Endothelial cell of umbilical vein (primary cell): ENCODE measurements around the gene RBPJL.

Source experiments
- CTCF ChIP-seq, 2 donors: IDR thresholded peaks; 1 replicate in 1 of 2; 2 replicates in 1 of 2; pipeline ENCODE4 v1.5.1; 2011; ENCODE audit warnings: low read length in 2 of 2, mild to moderate bottlenecking in 2 of 2, moderate library complexity in 2 of 2, control low read depth in 1 of 2, inconsistent platforms in 1 of 2, low read depth in 1 of 2; ENCODE audit not compliant: insufficient read depth in 1 of 2; ENCODE audit errors: extremely low read depth in 1 of 2
- POLR2A ChIP-seq: IDR thresholded peaks from 2 replicates; pipeline ENCODE4 v1.6.1; 2012; ENCODE audit warnings: low read depth, mild to moderate bottlenecking, control low read depth, low read length
- POLR2AphosphoS5 ChIP-seq: IDR thresholded peaks from 2 replicates; pipeline ENCODE4 v1.6.1; 2012; ENCODE audit warnings: low read depth, mild to moderate bottlenecking, control low read depth, low read length, moderate library complexity; ENCODE audit not compliant: insufficient read depth

- TF ChIP-seq CTCF (IDR thresholded peaks at IDR 0.05; ENCODE audit: extremely low read depth in 1 of 2, insufficient read depth in 1 of 2, low read depth in 1 of 2, low read length in 2 of 2), result no peak
- TF ChIP-seq POLR2AphosphoS5, result no peak
- TF ChIP-seq POLR2A, result no peak
These were observed 38.1 kb upstream of the RBPJL start for GRCh38 chr20:45268531-45268930.
